H1 (cell line): ENCODE data around the gene IDE. TPM values are rescaled to one million over a fixed set of nuclear protein-coding genes. Genes with fewer than 3 reads are reported as not detected.

Experiments used
- CTCF ChIA-PET: fragments of 300-600 bp; sonication (Branson Sonifier 250); formaldehyde crosslinking; loops from one replicate; lab custom pipeline; 2021; ENCODE audit not compliant: partially characterized antibody; lab: Charles Lee
- POLR2A ChIA-PET: fragments of 300-600 bp; sonication (Branson Sonifier 250); formaldehyde crosslinking; loops from one replicate; lab custom pipeline; 2021; ENCODE audit warnings: inconsistent platforms; ENCODE audit not compliant: partially characterized antibody; lab: Charles Lee
- DNase-seq, 2 experiments: peaks; one replicate each; pipeline versions ENCODE4 v3.0.0 to v3.0.0-alpha.2; 2010 to 2022; ENCODE audit warnings: low spot score in 2 of 2, low read depth in 1 of 2, mixed read lengths in 1 of 2
- FAIRE-seq: peaks from 2 replicates; lab custom pipeline; 2011; peaks lifted over from hg19 to GRCh38; lab: Jason Lieb, UNC
- H2AFZ ChIP-seq: 2 replicates; pipeline ENCODE4 v1.8.1; 2012; ENCODE audit warnings: low read length, inconsistent platforms
- H2AK5ac ChIP-seq: 2 replicates; pipeline ENCODE4 v1.6.1; 2013; ENCODE audit warnings: low read depth, low read length
- H2BK120ac ChIP-seq: replicated peaks from 2 replicates; pipeline ENCODE3; 2013; ENCODE audit warnings: low read depth, low read length, inconsistent platforms
- H2BK12ac ChIP-seq: 2 replicates; pipeline ENCODE4 v1.6.1; 2013; ENCODE audit warnings: low read depth, low read length
- H2BK15ac ChIP-seq: 2 replicates; pipeline ENCODE4 v1.6.1; 2013; ENCODE audit warnings: low read length
- H2BK20ac ChIP-seq: 2 replicates; pipeline ENCODE4 v1.6.1; 2013; ENCODE audit warnings: low read length
- H2BK5ac ChIP-seq: 2 replicates; pipeline ENCODE4 v1.6.1; 2013; ENCODE audit warnings: low read depth, low read length
- H3K14ac ChIP-seq: 2 replicates; pipeline ENCODE4 v1.6.1; 2013; ENCODE audit warnings: inconsistent platforms; ENCODE audit not compliant: insufficient read length
- H3K18ac ChIP-seq: 2 replicates; pipeline ENCODE4 v1.6.1; 2013; ENCODE audit warnings: low read length; ENCODE audit errors: extremely low read depth
- H3K23ac ChIP-seq: 2 replicates; pipeline ENCODE4 v1.6.1; 2013; ENCODE audit warnings: inconsistent platforms; ENCODE audit not compliant: insufficient read length
- H3K23me2 ChIP-seq: 2 replicates; pipeline ENCODE4 v1.6.1; 2013; ENCODE audit warnings: low read depth, low read length
- H3K27ac ChIP-seq: 2 replicates; pipeline ENCODE4 v1.6.1; 2011; ENCODE audit warnings: low read depth, low read length, inconsistent platforms
- H3K27me3 ChIP-seq, 4 experiments: replicated peaks in 1 of 4; 1 replicate in 1 of 4; 2 replicates in 3 of 4; pipeline versions ENCODE4 v1.6.1 to v1.8.1; 2011 to 2013; ENCODE audit warnings: low read length in 3 of 4, mild to moderate bottlenecking in 3 of 4, inconsistent platforms in 2 of 4, mixed read lengths in 2 of 4, moderate library complexity in 1 of 4; ENCODE audit not compliant: control insufficient read depth in 3 of 4, insufficient read depth in 3 of 4; ENCODE audit errors: extremely low read depth in 1 of 4
- H3K36me3 ChIP-seq, 4 experiments: 2 replicates each; pipeline versions ENCODE4 v1.6.1 to v1.8.1; 2011 to 2013; ENCODE audit warnings: mild to moderate bottlenecking in 4 of 4, low read length in 3 of 4, moderate library complexity in 2 of 4, control low read depth in 1 of 4, inconsistent platforms in 1 of 4; ENCODE audit not compliant: insufficient read depth in 4 of 4, control insufficient read depth in 2 of 4
- H3K4ac ChIP-seq: replicated peaks from 2 replicates; pipeline ENCODE3; 2013; ENCODE audit warnings: low read length, low read depth, mixed read lengths, inconsistent platforms; ENCODE audit not compliant: insufficient read length
- H3K4me1 ChIP-seq, 4 experiments: replicated peaks in 1 of 4; 1 replicate in 1 of 4; 2 replicates in 3 of 4; pipeline versions ENCODE4 v1.6.1 to v1.8.1; 2011 to 2013; ENCODE audit warnings: low read length in 3 of 4, inconsistent platforms in 2 of 4, mixed read lengths in 1 of 4; ENCODE audit not compliant: insufficient read depth in 4 of 4, control insufficient read depth in 3 of 4
- H3K4me2 ChIP-seq, 2 experiments: 2 replicates each; pipeline versions ENCODE4 v1.6.1 to v1.8.1; 2011 to 2013; ENCODE audit warnings: low read depth in 2 of 2, low read length in 2 of 2, control low read depth in 1 of 2, inconsistent platforms in 1 of 2, mild to moderate bottlenecking in 1 of 2; ENCODE audit not compliant: insufficient read depth in 1 of 2
- H3K4me3 ChIP-seq, 4 experiments: fragments of 200-600, 300-600 bp in 1 of 4; sonication (generic), shearing (Covaris generic), sonication (Bioruptor Twin) in 1 of 4; 2 replicates each; pipeline versions ENCODE4 v1.5.1 to v1.8.1; 2011 to 2016; ENCODE audit warnings: low read length in 4 of 4, low read depth in 3 of 4, control low read depth in 2 of 4, inconsistent platforms in 2 of 4, mild to moderate bottlenecking in 2 of 4, mixed read lengths in 1 of 4, moderate library complexity in 1 of 4; ENCODE audit not compliant: insufficient read depth in 2 of 4; ENCODE audit errors: extremely low read depth in 1 of 4
- H3K56ac ChIP-seq: replicated peaks from 2 replicates; pipeline ENCODE3; 2013; ENCODE audit warnings: low read depth, mild to moderate bottlenecking, mixed read lengths, low read length, inconsistent platforms; ENCODE audit not compliant: insufficient read length
- H3K79me1 ChIP-seq: 2 replicates; pipeline ENCODE4 v1.6.1; 2013; ENCODE audit warnings: low read depth, low read length, control low read depth
- H3K79me2 ChIP-seq, 2 experiments: 2 replicates each; pipeline versions ENCODE4 v1.6.1 to v1.8.1; 2012 to 2013; ENCODE audit warnings: low read length in 2 of 2, mild to moderate bottlenecking in 2 of 2, inconsistent platforms in 1 of 2; ENCODE audit not compliant: insufficient read depth in 2 of 2, control insufficient read depth in 1 of 2
- H3K9ac ChIP-seq, 4 experiments: replicated peaks in 1 of 4; 1 replicate in 1 of 4; 2 replicates in 3 of 4; pipeline versions ENCODE4 v1.6.1 to v1.8.1; 2011 to 2013; ENCODE audit warnings: low read depth in 3 of 4, low read length in 3 of 4, control low read depth in 2 of 4, mild to moderate bottlenecking in 2 of 4, moderate library complexity in 2 of 4, inconsistent platforms in 1 of 4; ENCODE audit errors: extremely low read depth in 1 of 4
- H3K9me3 ChIP-seq, 2 experiments: 2 replicates each; pipeline versions ENCODE4 v1.6.1 to v1.8.1; 2012 to 2013; ENCODE audit warnings: mild to moderate bottlenecking in 2 of 2, moderate library complexity in 2 of 2, control low read depth in 1 of 2, inconsistent platforms in 1 of 2, low read depth in 1 of 2, low read length in 1 of 2, mixed read lengths in 1 of 2; ENCODE audit not compliant: insufficient read depth in 2 of 2
- H4K20me1 ChIP-seq, 2 experiments: replicated peaks in 1 of 2; 2 replicates each; pipeline versions ENCODE3 to v1.8.1; 2011 to 2013; ENCODE audit warnings: inconsistent platforms in 2 of 2, low read length in 2 of 2, mild to moderate bottlenecking in 1 of 2; ENCODE audit not compliant: insufficient read depth in 2 of 2, control insufficient read depth in 1 of 2
- H4K5ac ChIP-seq: 2 replicates; pipeline ENCODE4 v1.6.1; 2013; ENCODE audit warnings: low read length, low read depth, mixed read lengths, inconsistent platforms; ENCODE audit not compliant: insufficient read length
- H4K8ac ChIP-seq: 2 replicates; pipeline ENCODE4 v1.8.0; 2013; ENCODE audit warnings: mild to moderate bottlenecking, moderate library complexity, low read length, inconsistent platforms; ENCODE audit not compliant: insufficient read depth; ENCODE audit errors: extremely low read depth
- H4K91ac ChIP-seq: replicated peaks from 2 replicates; pipeline ENCODE3; 2013; ENCODE audit warnings: low read length, mixed read lengths, inconsistent platforms; ENCODE audit not compliant: insufficient read length
- CHD7 ChIP-seq: fragments of 300-600 bp; sonication (generic); IDR thresholded peaks from 2 replicates; pipeline ENCODE4 v1.7.1; 2012; ENCODE audit warnings: low read length, moderate library complexity, mild to moderate bottlenecking, inconsistent platforms; ENCODE audit not compliant: insufficient replicate concordance
- WGBS, 2 experiments: shearing (Covaris generic) in 1 of 2; methylation state at CpG; one replicate each; pipeline versions ENCODE4 v1.1.6 to v1.1.7; 2013 to 2015; ENCODE audit warnings: low lambda C conversion rate in 2 of 2, mixed read lengths in 2 of 2, inconsistent platforms in 1 of 2, low coverage in 1 of 2, missing lambda C conversion rate in 1 of 2; ENCODE audit not compliant: insufficient replicate concordance in 2 of 2, insufficient coverage in 1 of 2, insufficient read length in 1 of 2; ENCODE audit errors: extremely low coverage in 1 of 2, missing lambda C conversion rate in 1 of 2; 5-methylcytosine and 5-hydroxymethylcytosine counted together
- polyA plus RNA-seq, 7 experiments: library from polyadenylated mRNA; depleted of rRNA in 3 of 7; stranded (reverse) in 5 of 7; unstranded in 2 of 7; fragments of >200 nt in 5 of 7; fragments of 200-250 nt in 2 of 7; gene quantifications; 1 replicate in 5 of 7; 2 replicates in 1 of 7; 4 replicates in 1 of 7; pipeline versions ENCODE4 v1.2.1 to v1.2.3, GENCODE V29; 2011 to 2013; ENCODE audit warnings: missing spikeins in 2 of 7, mixed read lengths in 2 of 7
- total RNA-seq: library from RNA; stranded (reverse); fragmentation: NEBNext Ultra II Directional; extraction: Animal tissue kit (Norgen Biotek cat#: 25700); gene quantifications from 2 replicates; pipeline ENCODE4 v1.2.1, GENCODE V29; 2021

Gene IDE
- total and polyA plus RNA-seq, 2 of the 8 experiments (the other 6 are each of a cell fraction or from before 2014, with no cell fraction given) = 12.7 to 52.7 TPM

GRCh38 chr10:92430103-92430502, 143.8 kb downstream of the IDE start:
- H2BK120ac ChIP-seq = no peak overlapping the region
- no peak overlapping the region for H4K5ac ChIP-seq
- H4K8ac ChIP-seq = no peak overlapping the region
- FAIRE-seq (no peak), DNase-seq (no peak)
- H3K79me2 ChIP-seq = no peaks in the 10 kb centered on the region
- no peak overlapping the region for H3K18ac ChIP-seq
- no peak overlapping the region for H4K91ac ChIP-seq
- H3K14ac ChIP-seq = no peak overlapping the region
- H3K79me1 ChIP-seq = no peaks in the 10 kb centered on the region
- no peak overlapping the region for H3K23ac ChIP-seq
- no peak overlapping the region for H3K56ac ChIP-seq
- H2BK5ac ChIP-seq = no peak overlapping the region
- H2BK12ac ChIP-seq = no peak overlapping the region
- no peak overlapping the region for H2BK20ac ChIP-seq
- no peaks in the 10 kb centered on the region for H3K23me2 ChIP-seq
- H3K36me3 ChIP-seq = no peaks in the 10 kb centered on the region
- H2BK15ac ChIP-seq = no peak overlapping the region
- no peak overlapping the region for H2AK5ac ChIP-seq
- no peak overlapping the region for H3K4ac ChIP-seq
- POLR2A ChIA-PET = no interaction called here
- CTCF ChIA-PET = no interaction called here
- no peaks in the 10 kb centered on the region for H4K20me1 ChIP-seq
- no peak overlapping the region for H3K4me3 ChIP-seq
- no peak overlapping the region for H3K9ac ChIP-seq
- H3K4me1 ChIP-seq = no peaks in the 10 kb centered on the region
- 90% methylated on average over 6 of the region's 6 CpGs; no CpG with 5 or more reads in 1 of the 2 experiments for WGBS, 2 experiments
- no peak overlapping the region for H2AFZ ChIP-seq
- H3K27me3 ChIP-seq = no peaks in the 10 kb centered on the region
- H3K4me2 ChIP-seq = no peak overlapping the region
- no peak overlapping the region for H3K27ac ChIP-seq
- no peaks in the 10 kb centered on the region for H3K9me3 ChIP-seq
- TF ChIP-seq CHD7 = no peak
